Measurements from ENCODE around the gene WRAP53.

WRAP53 gene

DNA sequence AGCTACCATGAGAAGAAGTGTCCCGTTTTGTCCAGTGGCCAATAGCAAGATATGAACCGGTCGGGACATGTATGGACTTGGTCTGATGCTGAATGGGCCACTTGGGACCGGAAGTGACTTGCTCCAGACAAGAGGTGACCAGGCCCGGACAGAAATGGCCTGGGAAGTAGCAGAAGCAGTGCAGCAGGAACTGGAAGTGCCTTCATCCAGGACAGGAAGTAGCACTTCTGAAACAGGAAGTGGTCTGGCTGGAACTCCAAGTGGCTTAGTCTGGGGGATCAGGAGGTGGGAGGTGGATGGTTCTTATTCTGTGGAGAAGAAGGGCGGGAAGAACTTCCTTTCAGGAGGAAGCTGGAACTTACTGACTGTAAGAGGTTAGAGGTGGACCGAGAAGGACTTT lies 22.0 kb downstream of the WRAP53 start:
- no peak for DNase-seq

DNA sequence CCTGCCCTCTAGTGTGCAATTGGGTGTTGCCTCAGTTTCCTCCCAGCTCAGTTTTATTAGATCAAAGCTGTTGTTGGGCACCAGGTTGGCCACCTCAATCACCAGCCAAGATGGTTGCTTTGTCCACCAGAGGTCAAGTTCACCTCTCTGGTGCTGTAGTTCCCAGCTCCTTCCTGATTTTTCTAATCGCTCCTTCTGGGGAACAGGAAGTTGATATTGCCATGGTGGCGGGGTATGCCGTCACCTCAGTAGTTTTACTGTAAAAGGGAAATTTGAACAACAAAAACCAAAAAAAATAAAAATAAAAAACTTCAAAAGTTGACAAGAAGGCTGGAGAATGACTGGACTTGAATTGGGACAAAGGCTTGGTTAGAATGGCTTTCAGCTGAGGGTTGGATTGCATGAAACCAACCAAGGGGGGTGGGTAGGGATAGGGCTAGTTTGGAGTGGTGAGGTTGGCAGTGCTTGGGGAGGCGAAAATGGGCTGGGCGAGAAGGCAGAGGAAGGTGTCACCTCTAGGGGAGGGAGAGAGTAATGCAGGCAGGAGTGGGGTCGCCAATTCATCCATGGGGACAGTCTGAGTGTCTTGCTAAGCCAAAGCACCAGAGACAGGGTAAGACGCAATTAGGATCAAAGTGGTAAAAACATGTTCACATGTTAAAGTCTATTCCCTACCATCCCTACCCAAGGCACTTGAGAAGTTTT lies 22.9 kb downstream of the WRAP53 start:
- no peak for DNase-seq

DNA sequence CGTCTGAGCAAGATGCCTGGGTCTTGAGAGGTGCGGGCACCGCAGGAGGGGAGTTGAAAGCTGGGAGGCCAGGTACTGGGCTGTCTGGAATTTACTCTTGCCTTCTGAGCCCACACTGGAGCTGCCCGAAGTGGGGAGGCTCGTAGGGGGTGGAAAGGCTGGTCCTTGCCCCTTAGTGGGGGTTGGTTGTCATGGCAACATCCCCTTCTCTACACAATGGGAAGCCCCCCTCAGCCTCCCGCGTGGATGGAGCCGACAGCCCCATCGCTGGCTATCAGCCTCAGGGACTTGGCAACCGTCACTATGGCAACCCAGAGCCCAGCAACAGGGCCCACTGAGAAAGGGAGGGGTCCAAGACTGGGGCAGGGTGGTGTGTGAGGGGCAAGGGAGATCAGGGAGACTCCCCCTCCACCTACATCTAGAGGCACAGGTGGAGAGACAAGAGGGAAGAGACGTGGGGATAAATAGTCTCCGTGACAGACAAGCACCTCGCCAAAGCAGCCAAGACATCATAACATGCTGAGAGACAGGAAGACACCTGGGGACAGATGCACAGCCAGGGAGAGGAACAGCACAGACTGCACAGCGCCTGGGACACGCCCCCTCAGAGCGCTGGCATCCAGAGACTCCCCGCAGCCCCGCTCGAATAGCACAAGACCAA lies 24.0 kb downstream of the WRAP53 start:
- DNase-seq: no peak

DNA sequence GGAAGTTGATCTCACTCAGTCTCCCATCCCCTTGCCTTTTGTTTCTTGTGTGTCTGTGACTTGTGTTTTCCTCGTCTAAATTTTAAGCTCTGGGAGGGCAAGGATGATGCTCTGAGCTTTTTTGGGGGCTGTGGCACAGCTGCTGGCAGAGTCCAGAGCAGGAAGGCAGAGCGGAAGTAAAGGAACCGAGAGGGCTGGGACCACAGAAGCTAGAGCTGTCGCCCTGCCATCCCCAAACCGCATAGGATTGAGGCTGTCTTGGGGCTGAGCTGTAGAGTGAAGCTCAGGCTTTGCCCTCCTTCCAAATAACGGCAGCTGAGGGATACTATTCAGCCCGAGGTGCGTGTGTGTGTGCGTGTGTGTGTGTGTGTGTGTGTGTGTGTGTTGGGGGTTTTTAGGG lies 25.5 kb downstream of the WRAP53 start:
- DNase-seq: no peak

DNA sequence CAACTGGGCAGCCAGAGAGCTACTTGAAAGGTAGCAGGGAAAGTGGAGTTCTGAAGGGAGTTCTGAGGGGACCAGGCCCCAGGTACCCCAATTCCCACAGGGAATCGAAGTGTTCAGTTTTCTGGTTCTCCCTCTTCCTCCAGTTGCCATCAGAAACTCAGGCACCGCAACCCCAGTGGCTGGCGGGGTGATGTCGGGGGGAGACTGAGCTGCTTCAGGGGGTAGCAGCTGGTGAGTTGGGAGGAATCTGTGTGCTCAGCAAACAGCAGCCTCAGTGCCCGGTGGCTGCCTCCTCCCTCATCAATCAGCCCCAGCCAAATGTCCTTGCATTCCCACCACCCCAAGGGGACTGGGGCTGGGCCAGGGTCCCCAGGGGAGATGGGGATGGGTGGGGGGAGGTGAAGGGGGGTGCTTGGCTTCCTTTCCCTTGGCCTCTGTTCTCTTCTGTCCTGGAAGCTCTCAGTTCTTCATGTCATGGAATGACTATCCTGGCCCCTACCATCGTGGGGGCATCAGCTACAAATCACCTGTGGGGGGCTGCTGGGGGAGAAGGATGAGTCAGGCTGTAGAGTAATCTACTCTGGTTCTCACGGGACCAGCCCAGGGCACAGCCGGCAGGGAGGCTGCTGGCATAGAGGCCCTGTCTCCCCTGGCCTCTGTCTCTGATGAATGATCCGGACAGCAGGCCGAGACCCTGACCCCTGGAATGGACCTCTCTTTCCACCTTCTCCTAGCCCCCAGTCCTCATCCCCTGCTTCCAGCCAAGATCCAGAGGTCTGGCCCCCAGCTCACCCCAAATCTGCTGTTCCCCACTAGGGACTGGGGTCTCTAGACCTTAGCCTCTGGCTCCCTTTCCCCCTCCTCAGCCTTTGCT lies 26.7 kb downstream of the WRAP53 start:
- DNase-seq: no peak

DNA sequence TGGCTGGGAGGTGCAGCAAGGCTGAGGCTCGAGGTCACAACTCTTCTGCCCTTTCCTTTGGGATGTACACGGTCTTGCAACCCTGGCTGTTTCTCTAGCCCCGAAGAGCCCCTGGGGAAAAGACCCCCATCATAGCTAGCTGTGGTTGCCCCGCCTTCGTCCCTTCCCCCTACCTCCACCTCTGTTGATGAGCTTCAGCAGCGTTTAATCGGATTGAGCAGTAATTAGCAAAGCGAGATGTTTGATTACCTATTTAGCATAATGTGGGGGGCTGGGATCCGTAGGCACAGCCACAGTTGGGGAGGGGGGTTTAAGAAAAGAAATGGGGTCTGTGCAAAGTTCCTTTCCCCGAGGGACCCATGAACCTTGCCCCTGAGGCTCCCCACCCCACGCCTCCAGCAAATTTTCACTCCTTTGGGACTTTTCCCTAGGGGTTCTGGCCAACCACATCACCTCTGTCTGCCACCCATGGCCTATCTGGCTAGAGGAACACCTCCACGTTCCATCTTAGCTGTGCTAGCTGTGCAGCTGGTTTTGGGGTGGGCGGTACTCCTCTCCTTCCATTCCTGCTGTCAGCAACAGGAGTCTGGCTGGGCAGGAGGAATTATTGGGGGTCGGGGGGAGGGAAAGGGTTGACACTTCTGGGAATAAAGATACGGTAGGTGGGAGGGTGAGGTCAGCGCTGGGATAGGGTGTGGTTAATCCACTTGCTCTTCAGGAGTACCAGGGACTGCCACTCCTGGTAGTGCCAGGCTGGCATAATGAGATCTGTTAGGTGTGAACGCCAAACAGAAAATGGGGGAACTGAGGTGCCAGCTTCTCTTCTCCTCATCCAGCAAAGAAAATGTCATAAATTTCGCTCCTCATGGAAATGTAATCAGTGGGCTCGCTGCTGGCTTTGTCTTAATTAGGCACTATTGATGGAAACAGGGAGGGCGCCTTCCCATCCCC lies 27.9 kb downstream of the WRAP53 start:
- no peak for DNase-seq

DNA sequence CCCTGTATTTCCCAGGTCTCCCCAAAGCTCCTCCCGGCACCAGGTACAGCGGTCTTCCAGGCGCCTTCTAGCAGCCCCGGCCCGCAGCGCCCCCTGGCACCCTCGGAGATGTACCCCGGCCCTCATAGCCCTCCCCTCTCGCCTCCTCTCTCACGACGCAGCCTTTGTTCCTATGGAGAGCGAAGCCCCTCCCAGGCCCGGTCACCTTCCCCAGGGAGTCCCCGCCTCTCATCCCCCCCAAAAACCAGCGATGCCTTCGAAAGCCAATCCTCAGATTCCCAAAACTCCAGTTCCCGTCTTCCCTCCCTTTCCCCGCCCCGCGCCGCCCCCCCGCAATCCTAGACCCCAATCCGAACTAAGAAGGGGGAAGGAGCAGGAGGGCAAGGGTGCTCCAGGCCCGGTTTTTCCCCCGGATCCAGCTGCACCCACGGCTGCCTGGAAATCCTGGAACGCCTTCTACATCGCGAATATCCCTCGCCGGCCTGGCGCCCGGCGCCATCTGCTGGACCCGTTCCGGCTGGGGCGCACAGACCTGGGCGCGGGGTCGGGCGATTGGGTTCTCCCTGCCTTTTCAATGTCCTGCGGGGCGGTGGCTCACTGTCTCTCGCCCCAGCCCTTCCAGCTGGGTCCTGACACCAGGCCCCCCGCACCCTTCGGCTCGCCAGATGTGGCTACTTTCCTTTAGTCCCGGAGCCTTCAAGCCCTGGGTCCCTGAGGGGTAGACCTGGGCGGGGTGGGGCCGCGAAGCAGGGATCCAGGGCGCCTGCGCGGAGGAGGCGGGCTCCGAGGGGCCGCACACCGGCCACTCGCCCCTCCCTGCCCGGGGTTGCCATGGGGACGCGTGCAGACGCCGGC lies 28.9 kb downstream of the WRAP53 start, which contains the start of gene DNAH2:
Gene DNAH2 (plus strand): TSS at position 844 of the 855 bp plus-strand sequence. CDS start 1,991 bp downstream, outside the sequence.
- peak; percentile 15 for DNase-seq

DNA sequence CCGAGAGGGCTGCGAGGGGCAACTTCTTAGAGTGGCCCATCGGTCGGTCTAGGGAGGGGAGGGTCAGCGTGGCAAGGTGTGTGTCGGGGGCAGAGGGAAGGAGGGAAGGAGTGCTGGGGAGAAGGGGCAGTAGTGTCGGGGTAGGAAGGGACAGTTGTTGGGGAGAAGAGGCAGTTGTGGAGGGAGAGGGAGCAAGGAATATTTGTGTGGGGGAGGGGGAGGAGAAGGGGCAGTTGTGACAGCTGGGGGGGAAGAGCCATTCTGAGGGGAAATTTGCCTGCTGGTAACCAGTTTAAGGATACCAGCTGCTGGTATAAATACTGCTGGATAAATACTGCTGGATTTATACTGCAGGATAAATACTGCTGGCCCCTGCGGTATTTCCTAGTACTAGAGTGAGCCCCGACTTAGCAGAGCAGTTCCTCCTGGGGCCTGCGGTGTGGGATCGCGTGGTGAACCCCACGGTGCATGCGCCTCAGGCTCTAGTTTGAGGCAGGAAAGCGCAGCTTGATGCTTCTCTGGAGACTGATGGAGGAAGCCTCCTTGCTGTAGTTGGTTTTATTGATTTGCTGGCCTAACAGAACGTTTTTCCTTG lies 29.6 kb downstream of the WRAP53 start:
- DNase-seq: peak; percentile 18

DNA sequence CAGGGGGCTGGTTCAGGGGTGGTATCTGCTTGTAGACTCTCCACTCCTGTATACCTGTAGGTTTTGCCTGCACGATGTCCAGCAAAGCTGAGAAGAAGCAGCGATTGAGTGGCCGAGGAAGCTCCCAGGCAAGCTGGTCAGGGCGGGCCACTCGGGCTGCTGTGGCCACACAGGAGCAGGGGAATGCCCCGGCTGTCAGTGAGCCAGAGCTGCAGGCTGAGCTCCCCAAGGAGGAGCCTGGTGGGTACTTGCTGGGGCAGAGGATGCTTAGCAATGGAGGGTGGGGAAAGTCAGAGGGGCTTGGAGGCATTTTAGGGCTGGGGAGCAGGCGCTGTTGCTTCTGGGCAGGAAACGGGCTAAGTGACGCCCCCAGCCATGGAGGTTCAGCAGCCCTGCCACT lies 31.4 kb downstream of the WRAP53 start:
- no peak for DNase-seq

DNA sequence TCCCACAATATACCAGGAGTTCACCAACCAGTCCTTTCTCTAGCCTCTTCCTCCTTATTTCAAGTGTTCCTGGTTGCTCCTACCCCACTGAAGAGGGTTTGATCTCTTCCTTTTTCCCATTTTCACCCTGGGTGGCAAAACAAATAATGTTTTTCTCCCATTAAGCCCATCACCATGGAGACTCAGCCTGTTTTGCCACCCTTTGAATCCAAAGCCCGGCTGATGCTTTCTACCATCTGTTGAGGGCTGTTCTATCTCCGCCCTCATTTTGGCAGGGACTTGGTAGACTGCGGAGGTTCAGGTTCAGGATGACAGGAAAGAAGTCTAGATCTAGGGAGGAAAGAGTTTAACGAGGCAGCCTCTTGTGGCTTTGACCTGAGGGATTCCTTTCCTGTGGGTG lies 31.8 kb downstream of the WRAP53 start:
- DNase-seq: no peak

DNA sequence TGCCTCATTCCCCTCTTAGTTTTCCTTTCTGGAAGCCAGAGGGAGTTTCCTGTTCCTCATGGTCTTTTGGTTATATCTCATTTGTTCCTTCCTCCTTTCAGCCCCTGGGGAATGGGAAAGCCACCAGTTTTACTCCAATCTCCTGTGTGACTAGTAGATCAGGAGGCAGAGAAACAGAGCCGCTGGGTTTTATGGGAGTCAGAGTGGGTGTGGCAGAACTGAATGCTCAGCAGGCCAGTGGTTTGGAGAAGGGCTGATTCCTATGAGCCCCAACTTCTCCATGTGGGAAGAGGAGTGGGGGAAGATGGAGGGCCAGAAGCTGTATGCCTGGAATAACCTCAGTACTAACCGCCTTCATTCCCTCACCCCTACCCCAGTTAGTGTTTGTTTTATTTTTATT lies 33.3 kb downstream of the WRAP53 start:
- DNase-seq: no peak

DNA sequence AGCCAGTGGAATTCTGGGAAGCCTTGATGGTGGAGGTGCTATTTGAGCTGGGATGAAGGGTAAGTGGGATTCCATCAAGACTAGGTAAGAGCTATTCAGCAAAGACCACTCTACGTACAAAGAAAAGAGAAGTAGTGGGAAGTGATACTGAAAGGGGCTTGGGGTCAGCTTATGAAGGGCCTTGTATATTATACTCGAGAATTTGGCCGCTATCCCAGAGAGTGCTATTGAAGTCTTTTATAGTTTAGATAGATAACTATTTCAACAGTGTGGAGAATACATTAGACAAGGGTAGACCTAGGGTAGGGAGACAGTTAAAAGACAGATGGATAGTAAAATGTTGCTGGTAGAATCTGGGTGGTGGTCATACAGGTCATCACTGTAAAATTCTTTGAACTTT lies 39.6 kb downstream of the WRAP53 start:
- no peak for DNase-seq

DNA sequence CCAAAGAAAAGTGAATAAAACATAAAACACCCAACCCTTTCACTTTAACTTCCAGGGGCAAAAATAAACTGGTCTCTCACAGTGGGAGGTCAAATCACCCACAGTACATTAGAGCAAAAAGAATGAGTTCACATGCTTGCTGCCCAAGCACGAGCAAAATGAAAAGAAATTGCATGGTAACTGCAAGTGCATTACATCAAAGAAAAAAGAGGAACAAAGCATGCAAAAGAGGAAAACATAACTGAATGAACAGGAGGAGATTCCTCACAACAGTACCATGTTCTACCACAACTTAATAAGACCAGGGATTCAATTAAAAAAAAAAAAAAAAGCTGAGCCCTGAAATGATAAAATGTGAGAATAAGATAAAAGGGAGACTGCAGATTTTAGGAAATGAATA lies 41.5 kb downstream of the WRAP53 start:
- DNase-seq: no peak

DNA sequence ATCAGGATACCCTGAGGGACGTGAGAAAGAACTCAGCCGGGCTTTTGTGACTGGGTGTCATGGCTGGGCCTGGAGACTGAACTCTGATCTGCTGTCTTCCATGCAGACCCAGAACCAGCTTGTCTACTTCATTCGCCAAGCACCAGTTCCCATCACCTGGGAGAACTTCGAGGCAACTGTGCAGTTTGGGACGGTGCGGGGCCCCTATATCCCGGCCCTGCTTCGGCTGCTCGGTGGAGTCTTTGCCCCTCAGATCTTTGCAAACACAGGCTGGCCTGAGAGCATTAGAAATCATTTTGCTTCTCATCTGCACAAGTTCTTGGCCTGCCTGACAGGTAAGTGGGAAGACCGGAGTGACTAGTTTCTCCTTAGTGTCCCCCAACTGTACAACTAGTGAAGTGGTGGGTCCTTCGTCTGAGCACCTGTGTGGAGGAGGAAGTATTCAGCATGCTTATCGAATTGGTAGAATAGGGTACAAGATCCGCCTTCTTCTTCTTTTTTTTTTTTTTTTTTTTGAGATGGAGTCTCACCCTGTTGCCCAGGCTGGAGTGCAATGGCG lies 44.8 kb downstream of the WRAP53 start:
- DNase-seq: no peak

DNA sequence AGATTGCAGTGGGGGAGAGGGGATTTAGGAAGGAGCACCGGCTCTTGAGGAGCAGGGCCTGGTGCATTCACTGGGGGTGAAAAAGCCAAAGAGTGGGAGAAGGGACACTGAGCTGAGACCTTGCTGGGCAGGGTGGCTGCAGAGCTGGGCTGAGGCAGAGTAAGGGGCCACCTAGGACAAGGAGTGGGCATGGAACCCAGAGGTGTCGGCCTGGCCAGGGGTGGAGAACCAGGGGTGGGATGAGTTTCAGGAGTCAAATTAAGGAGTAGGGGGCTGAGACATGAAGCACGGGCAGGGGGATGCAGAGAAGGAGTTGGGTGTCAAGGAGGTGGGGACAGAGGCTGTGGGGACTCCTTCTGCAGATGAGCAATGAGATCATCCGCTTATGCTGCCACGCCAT lies 49.3 kb downstream of the WRAP53 start:
- no peak for DNase-seq

DNA sequence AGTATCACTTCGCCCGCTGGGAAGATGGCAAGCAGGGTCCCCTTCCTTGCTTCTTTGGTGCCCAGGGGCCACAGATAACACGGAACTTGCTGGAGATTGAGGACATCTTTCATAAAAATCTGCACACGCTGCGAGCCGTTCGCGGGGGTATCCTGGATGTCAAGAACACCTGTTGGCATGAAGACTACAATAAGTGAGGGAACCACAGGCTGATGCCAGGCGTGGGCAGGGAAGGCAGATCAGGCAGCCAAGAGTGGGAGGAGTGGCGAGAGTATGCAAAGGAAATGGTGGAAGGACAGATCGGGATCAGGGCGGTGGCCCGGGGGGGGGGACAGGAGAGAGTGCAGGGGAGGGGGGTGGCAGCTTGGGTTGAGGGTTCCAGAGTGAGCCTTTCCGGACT lies 51.5 kb downstream of the WRAP53 start:
- DNase-seq: no peak

DNA sequence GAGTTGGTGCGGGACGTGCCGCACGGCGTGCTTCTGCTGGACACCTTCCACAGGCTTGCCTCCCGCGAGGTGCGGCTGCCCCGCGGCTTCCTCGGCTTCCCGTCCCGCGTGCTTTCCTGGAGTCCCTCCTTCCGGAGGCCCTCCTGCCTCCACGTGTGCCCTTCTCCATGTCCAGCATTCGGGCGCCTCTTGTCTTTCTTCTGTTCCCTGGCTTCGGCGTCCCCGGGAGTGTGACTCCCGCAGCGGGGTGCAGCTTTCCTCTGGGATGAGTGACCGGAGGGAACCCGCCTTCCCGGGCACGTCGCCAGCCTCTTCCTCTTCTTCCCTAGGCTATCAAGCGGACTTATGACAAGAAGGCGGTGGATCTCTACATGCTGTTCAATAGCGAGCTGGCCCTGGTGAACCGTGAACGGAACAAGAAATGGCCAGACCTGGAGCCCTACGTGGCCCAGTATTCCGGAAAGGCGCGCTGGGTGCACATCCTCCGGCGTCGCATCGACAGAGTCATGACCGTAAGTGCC lies 52.3 kb downstream of the WRAP53 start:
- DNase-seq: no peak

DNA sequence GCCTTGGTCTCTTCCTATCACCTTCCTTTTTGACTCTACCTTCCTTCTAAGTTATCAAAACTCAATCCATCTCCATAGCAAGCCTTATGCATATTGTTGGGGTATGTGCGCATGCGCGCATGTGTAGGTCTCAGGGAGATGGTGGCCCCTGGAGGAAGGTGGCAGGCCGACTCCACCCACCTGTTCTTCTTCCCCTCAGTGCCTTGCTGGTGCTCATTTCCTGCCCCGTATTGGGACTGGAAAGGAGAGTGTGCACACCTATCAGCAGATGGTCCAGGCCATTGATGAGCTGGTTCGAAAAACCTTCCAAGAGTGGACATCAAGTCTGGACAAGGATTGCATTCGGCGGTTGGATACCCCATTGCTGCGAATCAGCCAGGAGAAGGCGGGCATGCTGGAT lies 54.5 kb downstream of the WRAP53 start:
- no peak for DNase-seq

DNA sequence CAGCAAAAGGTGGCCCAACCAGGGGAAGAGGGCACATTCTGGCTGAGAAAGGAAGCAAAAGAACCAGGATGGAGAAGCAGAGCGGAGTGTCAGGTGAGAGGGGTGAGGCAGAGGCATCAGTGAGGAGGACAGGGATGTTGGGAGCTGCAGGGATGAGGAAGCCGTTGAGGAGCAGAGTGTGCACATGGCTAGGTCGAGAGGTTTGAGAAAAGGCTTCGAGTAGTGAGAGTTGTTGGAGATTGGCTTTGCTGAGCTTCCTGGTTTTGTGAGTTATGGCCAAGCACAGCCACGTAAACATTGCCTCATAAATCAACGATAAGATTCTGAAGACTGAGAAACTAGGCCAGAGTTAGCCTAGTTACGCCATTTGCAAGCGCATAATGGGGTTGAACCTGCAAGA lies 56.1 kb downstream of the WRAP53 start:
- DNase-seq: no peak

DNA sequence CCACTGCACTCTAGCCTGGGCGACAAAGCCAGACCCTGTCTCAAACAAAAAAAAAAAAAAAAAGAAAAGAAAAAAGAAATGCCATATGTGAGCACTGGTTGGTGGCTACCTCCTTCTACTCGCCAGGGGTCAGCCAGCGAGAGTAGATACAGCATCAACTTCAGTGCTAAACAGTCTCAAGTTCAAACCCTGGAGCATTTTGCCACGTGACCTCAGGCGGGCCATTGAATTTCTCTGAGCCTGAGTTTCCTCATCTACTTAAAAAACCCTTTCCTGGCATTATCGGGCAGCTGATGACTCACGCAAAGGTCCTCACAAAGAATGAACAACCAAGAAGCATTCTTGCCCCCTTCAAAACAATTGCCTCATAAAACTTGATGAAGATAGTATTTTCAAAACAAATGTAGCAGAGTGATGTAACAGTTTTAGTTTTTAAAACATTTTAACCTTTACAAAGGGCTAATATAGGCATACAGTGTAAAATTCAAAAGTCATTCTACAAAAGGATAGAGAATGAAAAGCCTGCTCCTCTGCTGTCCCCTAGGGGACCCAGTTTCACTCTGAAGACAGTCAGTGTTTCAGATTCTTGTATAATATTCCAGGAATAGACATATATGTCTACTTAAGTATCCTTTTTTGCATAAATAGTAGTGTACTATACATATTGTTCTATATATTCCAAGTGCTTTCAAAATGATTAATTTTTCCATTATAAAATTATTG lies 57.6 kb downstream of the WRAP53 start:
- DNase-seq: no peak

Measured in CD4-positive, alpha-beta T cell treated with Interleukin-17A for 1 hour (primary cell).